ENCODE measurements around the gene RHD. TPM values are rescaled to one million over a fixed set of nuclear protein-coding genes. Genes with fewer than 3 reads are reported as not detected.

RHD gene
- total RNA-seq, 1 donor from 2014 or later = not detected

DNA sequence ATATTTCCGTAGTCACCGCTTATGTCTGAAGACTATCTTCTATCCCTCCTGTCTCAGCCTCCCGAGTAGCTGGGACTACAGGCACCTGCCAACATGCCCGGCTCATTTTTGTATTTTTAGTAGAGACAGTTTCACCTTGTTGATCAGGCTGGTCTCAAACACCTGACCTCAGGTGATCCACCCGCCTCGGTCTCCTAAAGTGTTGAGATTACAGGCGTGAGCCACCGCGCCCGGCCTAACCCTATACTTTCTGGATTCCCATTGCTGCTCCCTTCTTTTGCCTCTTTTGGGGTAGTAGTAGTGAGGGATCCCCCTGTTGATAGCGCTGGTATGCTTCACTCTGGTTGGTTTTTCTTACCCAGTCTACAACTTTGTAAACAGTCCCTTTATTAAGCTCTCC lies 34.3 kb upstream of the RHD start:
- peaks cover 12% of the 10 kb centered on the region for H3K4me1 Mint-ChIP-seq
- H3K27me3 Mint-ChIP-seq (ENCODE audit: low read depth) = no peaks in the 10 kb centered on the region
- DNase-seq (ENCODE audit: low spot score in 2 of 2, unreplicated experiment in 2 of 2) = no peak
- no peak overlapping the region for H3K4me3 Mint-ChIP-seq
- no peak for TF ChIP-seq CTCF (IDR thresholded peaks at IDR 0.05; ENCODE audit: unreplicated experiment)
- H3K36me3 Mint-ChIP-seq = peaks cover 7% of the 10 kb centered on the region
- peak overlapping the region; percentile 53 for H3K27ac Mint-ChIP-seq
- H3K9me3 Mint-ChIP-seq = no peaks in the 10 kb centered on the region

DNA sequence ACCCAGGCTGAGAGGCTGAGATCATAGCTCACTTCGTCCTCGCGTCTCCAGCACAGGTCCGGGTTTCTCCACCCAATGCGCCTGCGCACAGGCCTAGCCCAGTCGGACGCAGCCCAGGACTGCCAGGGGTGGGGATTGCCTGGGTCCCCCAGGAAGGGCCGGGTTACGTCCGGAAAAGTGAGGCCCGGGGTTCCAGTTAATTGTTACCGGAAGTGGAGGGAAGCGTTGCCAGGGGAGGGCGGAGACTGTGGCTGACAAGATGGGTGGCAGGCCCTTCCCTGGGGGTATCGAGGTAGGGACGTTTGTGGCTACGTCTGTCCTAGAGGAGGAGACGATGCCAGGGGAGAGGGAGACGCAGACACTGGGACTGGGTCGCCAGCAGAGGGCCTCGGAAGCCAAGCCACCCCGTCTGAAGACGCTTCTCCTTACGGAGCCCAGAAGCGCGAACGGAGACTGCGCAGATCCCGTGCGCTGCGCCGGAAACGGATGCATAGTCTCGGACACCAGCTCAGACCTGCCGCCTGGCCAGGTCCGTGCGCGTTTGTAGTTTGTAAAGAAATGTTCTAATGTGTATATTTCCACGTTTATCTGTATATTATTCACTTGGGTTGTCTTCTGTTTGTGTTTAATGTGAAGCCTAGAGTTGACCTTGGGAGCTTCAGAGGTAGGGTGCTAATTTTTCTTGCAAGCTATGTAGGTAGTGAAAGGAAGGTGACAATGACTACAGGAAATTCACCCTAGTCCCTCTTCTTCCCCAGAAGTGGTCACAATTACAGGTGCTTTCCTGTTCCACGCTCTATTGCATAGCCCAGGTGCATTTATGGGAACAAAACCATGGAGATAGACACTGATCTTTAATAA lies 32.4 kb upstream of the RHD start:
- peak; percentile 77 to 88 for DNase-seq (ENCODE audit: low spot score in 2 of 2, unreplicated experiment in 2 of 2)
- Mint-ChIP-seq H3K4me3 (peak overlapping the region; percentile 84), H3K9me3 (no peaks in the 10 kb centered on the region), H3K27me3 (ENCODE audit: low read depth) (no peaks in the 10 kb centered on the region), H3K4me1 (peaks cover 17% of the 10 kb centered on the region), H3K27ac (peak overlapping the region; percentile 98), H3K36me3 (peaks cover 16% of the 10 kb centered on the region)
- TF ChIP-seq CTCF (IDR thresholded peaks at IDR 0.05; ENCODE audit: unreplicated experiment) = peak; percentile 63

- peaks cover 39% of the 10 kb centered on the region for H3K4me1 Mint-ChIP-seq
- TF ChIP-seq CTCF (IDR thresholded peaks at IDR 0.05; ENCODE audit: unreplicated experiment) = no peak
- peak overlapping the region; percentile 39 for H3K27ac Mint-ChIP-seq
- no peaks in the 10 kb centered on the region for H3K9me3 Mint-ChIP-seq
- DNase-seq (ENCODE audit: low spot score in 2 of 2, unreplicated experiment in 2 of 2) = no peak
- peaks cover 16% of the 10 kb centered on the region for H3K36me3 Mint-ChIP-seq
- no peak overlapping the region for H3K4me3 Mint-ChIP-seq
- H3K27me3 Mint-ChIP-seq (ENCODE audit: low read depth) = no peaks in the 10 kb centered on the region
Measured at GRCh38 chr1:25243907-25244306, 28.4 kb upstream of the RHD start.

DNA sequence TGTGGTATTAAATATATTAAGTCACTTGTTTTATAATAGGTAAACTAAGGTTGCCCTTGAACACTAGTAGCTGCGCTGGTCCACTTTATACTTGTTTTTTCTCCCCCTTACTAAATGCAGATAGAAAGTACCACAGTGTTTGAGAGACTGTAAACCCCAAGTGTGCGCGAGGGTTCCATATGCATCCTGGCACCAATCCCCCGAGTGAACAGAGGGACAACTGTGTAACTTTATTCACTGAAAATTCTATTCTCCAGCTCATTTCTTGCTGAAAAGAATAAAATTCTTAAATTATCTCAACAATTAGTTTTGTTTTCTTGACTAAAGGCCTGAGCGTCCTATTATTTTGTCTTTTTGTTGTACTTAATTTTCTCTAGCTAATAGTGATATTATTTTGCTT lies 26.9 kb upstream of the RHD start:
- H3K4me3 Mint-ChIP-seq = peak overlapping the region; percentile 95
- no peaks in the 10 kb centered on the region for H3K27me3 Mint-ChIP-seq (ENCODE audit: low read depth)
- TF ChIP-seq CTCF (IDR thresholded peaks at IDR 0.05; ENCODE audit: unreplicated experiment) = no peak
- peak overlapping the region; percentile 99 for H3K27ac Mint-ChIP-seq
- DNase-seq (ENCODE audit: low spot score in 2 of 2, unreplicated experiment in 2 of 2) = no peak
- peaks cover 16% of the 10 kb centered on the region for H3K36me3 Mint-ChIP-seq
- no peaks in the 10 kb centered on the region for H3K9me3 Mint-ChIP-seq
- peaks cover 37% of the 10 kb centered on the region for H3K4me1 Mint-ChIP-seq

GRCh38 chr1:25245809-25246599 lies 26.3 kb upstream of the RHD start:
- DNase-seq (ENCODE audit: low spot score in 2 of 2, unreplicated experiment in 2 of 2) = no peak
- TF ChIP-seq CTCF (IDR thresholded peaks at IDR 0.05; ENCODE audit: unreplicated experiment) = no peak
- H3K4me3 Mint-ChIP-seq = peak overlapping the region; percentile 95
- peak overlapping the region; percentile 99 for H3K27ac Mint-ChIP-seq
- no peaks in the 10 kb centered on the region for H3K27me3 Mint-ChIP-seq (ENCODE audit: low read depth)
- H3K9me3 Mint-ChIP-seq = no peaks in the 10 kb centered on the region
- H3K36me3 Mint-ChIP-seq = peaks cover 16% of the 10 kb centered on the region
- peaks cover 32% of the 10 kb centered on the region for H3K4me1 Mint-ChIP-seq
